CD4-positive, alpha-beta T cell treated with Interleukin-1 beta for 1 hour (primary cell): ENCODE results near the gene HOXB1.
"Not testable (repeated sequence)": the region's sequence is repeated elsewhere in the genome, so short reads cannot be mapped to it uniquely, and the experiment has no call there.

Experiments
- DNase-seq, 2 donors: peaks; one replicate each; pipeline ENCODE4 v3.0.0-alpha.2; 2020 to 2022

The HOXB1 gene

GRCh38 chr17:48515925-48516900 is 14.6 kb downstream of the HOXB1 start:
- DNase-seq = no peak

- no peak for DNase-seq
These were observed 16.3 kb downstream of the HOXB1 start for GRCh38 chr17:48514477-48514876.

GRCh38 chr17:48513666-48514455 is 16.9 kb downstream of the HOXB1 start:
- no peak for DNase-seq

- DNase-seq = peak in 1 of 2 donors; percentile 44
These were observed 17.7 kb downstream of the HOXB1 start for GRCh38 chr17:48513097-48513496.

- DNase-seq = peak in 1 of 2 donors; percentile 48
These were observed 19.8 kb downstream of the HOXB1 start for GRCh38 chr17:48510761-48511604.

- DNase-seq = no peak
These were observed 20.4 kb downstream of the HOXB1 start for GRCh38 chr17:48510381-48510760.

GRCh38 chr17:48509708-48510107 is 21.1 kb downstream of the HOXB1 start:
- DNase-seq = not testable (repeated sequence)

GRCh38 chr17:48506246-48506645 is 24.6 kb downstream of the HOXB1 start:
- no peak for DNase-seq

GRCh38 chr17:48505788-48506187 is 25.0 kb downstream of the HOXB1 start:
- DNase-seq = peak; percentile 58 to 68

- DNase-seq = no peak
These were observed 25.9 kb downstream of the HOXB1 start for GRCh38 chr17:48504953-48505352.

GRCh38 chr17:48503747-48504146 is 27.1 kb downstream of the HOXB1 start:
- DNase-seq = no peak

- no peak for DNase-seq
These were observed 27.9 kb downstream of the HOXB1 start for GRCh38 chr17:48502901-48503300.

- no peak for DNase-seq
These were observed 28.5 kb downstream of the HOXB1 start for GRCh38 chr17:48502312-48502711.

GRCh38 chr17:48500435-48501426 is 30.1 kb downstream of the HOXB1 start:
- DNase-seq = no peak

GRCh38 chr17:48499735-48500434 is 30.9 kb downstream of the HOXB1 start:
- no peak for DNase-seq

- no peak for DNase-seq
These were observed 31.6 kb downstream of the HOXB1 start for GRCh38 chr17:48499248-48499647.

GRCh38 chr17:48498164-48498850 is 32.5 kb downstream of the HOXB1 start:
- no peak for DNase-seq

GRCh38 chr17:48497103-48497502 is 33.7 kb downstream of the HOXB1 start:
- DNase-seq = no peak

GRCh38 chr17:48494335-48494734 is 36.5 kb downstream of the HOXB1 start:
- DNase-seq = no peak
